ENCODE measurements around the gene TBX4. TPM values are rescaled to one million over a fixed set of nuclear protein-coding genes. Genes with fewer than 3 reads are reported as not detected.

TBX4 gene
- total RNA-seq, 1 experiment from 2014 or later, result not detected

GRCh38 chr17:61409301-61410112 lies 42.7 kb upstream of the TBX4 start:
- Histone ChIP-seq H3K9ac (ENCODE audit: low read length) (peak overlapping the region; percentile 78), H3K9me3 (ENCODE audit: low read length) (no peaks in the 10 kb centered on the region), H3K4me1 (ENCODE audit: insufficient read depth, low read length) (peaks cover 22% of the 10 kb centered on the region), H4K20me1 (ENCODE audit: low read length) (no peaks in the 10 kb centered on the region), H3K79me2 (ENCODE audit: low read length) (peaks cover 9% of the 10 kb centered on the region), H3K9me2 (replicated peaks; ENCODE audit: low read length) (no peaks in the 10 kb centered on the region), H3K36me3 (ENCODE audit: low read depth, low read length) (no peaks in the 10 kb centered on the region), H3K27me3 (ENCODE audit: low read length) (no peaks in the 10 kb centered on the region), H3K4me3 (ENCODE audit: low read length) (peak overlapping the region; percentile 78), H3F3A (ENCODE audit: low read length, unreplicated experiment) (no peaks in the 10 kb centered on the region), H3K4me2 (ENCODE audit: low read length) (peak overlapping the region; percentile 99), H3K27ac (ENCODE audit: low read length) (no peak overlapping the region), H2AFZ (ENCODE audit: low read length) (peak overlapping the region; percentile 95)
- ChIA-PET POLR2A (ENCODE audit: unreplicated experiment) (no interaction called here), CTCF (interaction anchor here (1.1 kb wide), 1 partner anchor 9 kb away, joined by 7 read pairs; no protein-coding TSS in a partner anchor)
- ATAC-seq (peak; percentile 36), DNase-seq (peak; percentile 84)
- BruUV-seq (replicated peaks), result no TSS peak
- peak; percentile 16 for TF ChIP-seq CTCF (conservative IDR thresholded peaks at IDR 0.05; ENCODE audit: low read depth, low read length)
- TF ChIP-seq EZH2 (IDR thresholded peaks at IDR 0.05; ENCODE audit: low read length, unreplicated experiment), result no peak
- TF ChIP-seq EZH2phosphoT487 (IDR thresholded peaks at IDR 0.05; ENCODE audit: borderline replicate concordance, low read length), result no peak
- intact Hi-C loops (cut with micrococcal nuclease), result loop anchor here (1.0 to 10.0 kb wide), 3 partner anchors 275 to 507 kb away; no protein-coding TSS in a partner anchor

- peaks cover 9% of the 10 kb centered on the region for H3K79me2 ChIP-seq (ENCODE audit: low read length)
- CTCF ChIA-PET, result no interaction called here
- H3K27ac ChIP-seq (ENCODE audit: low read length), result no peak overlapping the region
- H3K27me3 ChIP-seq (ENCODE audit: low read length), result no peaks in the 10 kb centered on the region
- H2AFZ ChIP-seq (ENCODE audit: low read length), result no peak overlapping the region
- H3K4me2 ChIP-seq (ENCODE audit: low read length), result peak overlapping the region; percentile 48
- TF ChIP-seq EZH2 (IDR thresholded peaks at IDR 0.05; ENCODE audit: low read length, unreplicated experiment) (no peak), CTCF (conservative IDR thresholded peaks at IDR 0.05; ENCODE audit: low read depth, low read length) (peak; percentile 37; the same call in 1 of the 2 replicates)
- no peak overlapping the region for H3K9ac ChIP-seq (ENCODE audit: low read length)
- no TSS peak for BruUV-seq (replicated peaks)
- ATAC-seq, result no peak
- no peaks in the 10 kb centered on the region for H3K36me3 ChIP-seq (ENCODE audit: low read depth, low read length)
- no peaks in the 10 kb centered on the region for H3K9me2 ChIP-seq (replicated peaks; ENCODE audit: low read length)
- POLR2A ChIA-PET (ENCODE audit: unreplicated experiment), result no interaction called here
- no peak overlapping the region for H3K4me3 ChIP-seq (ENCODE audit: low read length)
- H4K20me1 ChIP-seq (ENCODE audit: low read length), result no peaks in the 10 kb centered on the region
- H3K9me3 ChIP-seq (ENCODE audit: low read length), result no peaks in the 10 kb centered on the region
- intact Hi-C loops (cut with micrococcal nuclease), result loop anchor here (1.0 to 10.0 kb wide), 4 partner anchors 274 to 690 kb away; no protein-coding TSS in a partner anchor
- no peaks in the 10 kb centered on the region for H3F3A ChIP-seq (ENCODE audit: low read length, unreplicated experiment)
- H3K4me1 ChIP-seq (ENCODE audit: insufficient read depth, low read length), result peaks cover 25% of the 10 kb centered on the region
- DNase-seq, result no peak
Measured at GRCh38 chr17:61410141-61411010, 41.8 kb upstream of the TBX4 start.

Data from PC-3 (cell line).